OCI-LY3 (cell line): ENCODE results near the gene FUT7.

Experiments
- H2AFZ ChIP-seq: fragments of 200-600, 300-600 bp; shearing (Covaris generic); 2 replicates; pipeline ENCODE4 v1.6.0; 2014; ENCODE audit warnings: antibody characterized with exemption, low read depth, low read length
- H3K27ac ChIP-seq: fragments of 200-600, 300-600 bp; sonication (generic); 2 replicates; pipeline ENCODE4 v1.5.1; 2014; ENCODE audit warnings: mild to moderate bottlenecking, low read length, moderate library complexity, mixed read lengths
- H3K27me3 ChIP-seq: fragments of 200-600, 300-600 bp; sonication (generic); 2 replicates; pipeline ENCODE4 v1.6.1; 2014; ENCODE audit warnings: low read depth, low read length, mixed read lengths
- H3K36me3 ChIP-seq: fragments of 200-600, 300-600 bp; sonication (generic); replicated peaks from 2 replicates; pipeline ENCODE3; 2014; ENCODE audit warnings: low read depth, low read length, mixed read lengths
- H3K4me1 ChIP-seq: fragments of 300-600, 200-600 bp; sonication (generic); 2 replicates; pipeline ENCODE4 v1.6.1; 2014; ENCODE audit warnings: low read length, mixed read lengths
- H3K4me2 ChIP-seq: fragments of 200-600, 300-600 bp; sonication (generic); 2 replicates; pipeline ENCODE4 v1.6.1; 2014; ENCODE audit warnings: low read length, mixed read lengths
- H3K4me3 ChIP-seq: fragments of 300-600, 200-600 bp; sonication (generic); 2 replicates; pipeline ENCODE4 v1.5.1; 2014; ENCODE audit warnings: antibody characterized with exemption, mild to moderate bottlenecking, low read length, moderate library complexity
- H3K79me2 ChIP-seq: fragments of 300-600, 200-600 bp; shearing (Covaris generic); 2 replicates; pipeline ENCODE4 v1.6.1; 2014; ENCODE audit warnings: mild to moderate bottlenecking, low read length, mixed read lengths
- H3K9ac ChIP-seq: fragments of 300-600, 200-600 bp; shearing (Covaris generic); 2 replicates; pipeline ENCODE4 v1.6.0; 2014; ENCODE audit warnings: mild to moderate bottlenecking, low read length, moderate library complexity
- H3K9me3 ChIP-seq: fragments of 200-600, 300-600 bp; shearing (Covaris generic); 2 replicates; pipeline ENCODE4 v1.6.1; 2014; ENCODE audit warnings: low read length, mixed read lengths; ENCODE audit not compliant: insufficient read depth
- H4K20me1 ChIP-seq: fragments of 200-600, 300-600 bp; sonication (generic); 2 replicates; pipeline ENCODE4 v1.6.1; 2016; ENCODE audit warnings: low read length, mixed read lengths; ENCODE audit not compliant: insufficient read depth
- EZH2phosphoT487 ChIP-seq: fragments of 200-600 bp; shearing (Covaris generic); IDR thresholded peaks from 2 replicates; pipeline ENCODE4 v1.6.1; 2018; ENCODE audit warnings: antibody characterized with exemption, mixed run types, low read depth
- TF ChIP-seq, protein P1 (sequence below): fragments of 200-600, 300-600 bp; sonication (generic); IDR thresholded peaks from 2 replicates; pipeline ENCODE4 v1.5.1; 2014; ENCODE audit warnings: antibody characterized with exemption, low read length, low read depth

The FUT7 gene

DNA sequence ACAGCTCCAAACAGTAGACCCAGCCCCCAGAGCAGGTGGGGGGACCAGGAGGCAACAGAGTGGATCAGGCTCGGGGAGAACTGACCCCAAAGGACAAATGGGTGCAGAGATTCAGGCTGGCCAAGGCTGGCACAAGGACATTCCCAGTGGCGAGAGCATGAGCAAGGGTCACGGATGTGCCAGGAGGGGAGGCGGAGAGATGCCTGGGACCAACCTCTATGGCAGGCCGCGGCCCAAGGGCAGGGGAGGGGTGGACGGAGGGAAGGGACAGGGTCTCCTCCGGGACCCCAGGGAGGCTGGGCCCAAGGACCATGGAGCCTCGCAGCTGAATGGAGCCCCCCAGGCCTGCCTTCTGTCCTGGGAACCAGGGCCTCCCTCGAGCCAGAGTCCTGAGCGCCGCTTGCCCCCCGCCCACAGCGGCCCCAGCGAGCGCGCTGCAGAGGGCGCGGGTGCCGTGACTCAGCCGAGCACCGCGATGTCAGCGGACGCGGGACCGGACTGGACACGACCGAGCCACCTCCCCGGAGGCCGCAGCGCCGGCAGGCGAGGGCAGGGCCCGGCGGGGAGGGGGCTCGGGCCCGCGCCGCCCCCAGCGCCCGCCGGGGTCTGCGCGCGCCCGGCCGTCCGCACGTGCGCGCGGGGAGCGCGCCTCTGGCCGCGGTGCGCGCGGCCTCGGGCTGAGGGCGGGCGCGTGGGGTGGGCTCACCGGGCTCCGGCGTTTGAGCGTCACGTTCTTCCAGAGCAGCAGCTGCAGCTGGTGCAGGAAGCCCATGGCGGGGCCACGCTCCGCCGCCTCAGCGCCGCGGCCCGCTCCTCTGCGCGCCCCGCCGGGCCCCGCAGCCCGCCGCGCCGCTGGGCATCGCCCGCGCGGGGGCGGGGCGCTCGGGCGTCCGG lies 4.3 kb downstream of the FUT7 start, which contains the start of gene ABCA2:
Gene ABCA2 (minus strand): TSS at position 869 of the 894 bp plus-strand sequence. CDS start 97 bp downstream, at position 772.
- peak within 1 kb of the TSS; percentile 64 for H3K9ac ChIP-seq
- no peak within 1 kb of the TSS for H3K27ac ChIP-seq
- H3K4me2 ChIP-seq: peak within 1 kb of the TSS; percentile 97
- no peaks in the 10 kb centered on the region for H4K20me1 ChIP-seq
- peaks cover 30% of the 10 kb centered on the region for H3K4me1 ChIP-seq
- H3K4me3 ChIP-seq: peak within 1 kb of the TSS; percentile 88
- H3K79me2 ChIP-seq: no peaks in the 10 kb centered on the region
- H3K9me3 ChIP-seq: no peaks in the 10 kb centered on the region
- H3K27me3 ChIP-seq: peaks cover 6% of the 10 kb centered on the region
- TF ChIP-seq, protein P1, sequence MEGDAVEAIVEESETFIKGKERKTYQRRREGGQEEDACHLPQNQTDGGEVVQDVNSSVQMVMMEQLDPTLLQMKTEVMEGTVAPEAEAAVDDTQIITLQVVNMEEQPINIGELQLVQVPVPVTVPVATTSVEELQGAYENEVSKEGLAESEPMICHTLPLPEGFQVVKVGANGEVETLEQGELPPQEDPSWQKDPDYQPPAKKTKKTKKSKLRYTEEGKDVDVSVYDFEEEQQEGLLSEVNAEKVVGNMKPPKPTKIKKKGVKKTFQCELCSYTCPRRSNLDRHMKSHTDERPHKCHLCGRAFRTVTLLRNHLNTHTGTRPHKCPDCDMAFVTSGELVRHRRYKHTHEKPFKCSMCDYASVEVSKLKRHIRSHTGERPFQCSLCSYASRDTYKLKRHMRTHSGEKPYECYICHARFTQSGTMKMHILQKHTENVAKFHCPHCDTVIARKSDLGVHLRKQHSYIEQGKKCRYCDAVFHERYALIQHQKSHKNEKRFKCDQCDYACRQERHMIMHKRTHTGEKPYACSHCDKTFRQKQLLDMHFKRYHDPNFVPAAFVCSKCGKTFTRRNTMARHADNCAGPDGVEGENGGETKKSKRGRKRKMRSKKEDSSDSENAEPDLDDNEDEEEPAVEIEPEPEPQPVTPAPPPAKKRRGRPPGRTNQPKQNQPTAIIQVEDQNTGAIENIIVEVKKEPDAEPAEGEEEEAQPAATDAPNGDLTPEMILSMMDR: no peak
- no peak for TF ChIP-seq EZH2phosphoT487
- no peaks in the 10 kb centered on the region for H3K36me3 ChIP-seq
- H2AFZ ChIP-seq: peak within 1 kb of the TSS; percentile 62; the same call in 1 of the 2 replicates

- H3K27ac ChIP-seq: no peak overlapping the region
- no peaks in the 10 kb centered on the region for H3K79me2 ChIP-seq
- no peaks in the 10 kb centered on the region for H3K9me3 ChIP-seq
- no peak overlapping the region for H3K9ac ChIP-seq
- no peak overlapping the region for H3K4me2 ChIP-seq
- peaks cover 6% of the 10 kb centered on the region for H3K27me3 ChIP-seq
- TF ChIP-seq EZH2phosphoT487: no peak
- TF ChIP-seq, protein P1: no peak
- peaks cover 22% of the 10 kb centered on the region for H3K4me1 ChIP-seq
- no peaks in the 10 kb centered on the region for H3K36me3 ChIP-seq
- no peak overlapping the region for H3K4me3 ChIP-seq
- H4K20me1 ChIP-seq: no peaks in the 10 kb centered on the region
- no peak overlapping the region for H2AFZ ChIP-seq
These were observed 5.1 kb downstream of the FUT7 start for GRCh38 chr9:137026828-137027227.

DNA sequence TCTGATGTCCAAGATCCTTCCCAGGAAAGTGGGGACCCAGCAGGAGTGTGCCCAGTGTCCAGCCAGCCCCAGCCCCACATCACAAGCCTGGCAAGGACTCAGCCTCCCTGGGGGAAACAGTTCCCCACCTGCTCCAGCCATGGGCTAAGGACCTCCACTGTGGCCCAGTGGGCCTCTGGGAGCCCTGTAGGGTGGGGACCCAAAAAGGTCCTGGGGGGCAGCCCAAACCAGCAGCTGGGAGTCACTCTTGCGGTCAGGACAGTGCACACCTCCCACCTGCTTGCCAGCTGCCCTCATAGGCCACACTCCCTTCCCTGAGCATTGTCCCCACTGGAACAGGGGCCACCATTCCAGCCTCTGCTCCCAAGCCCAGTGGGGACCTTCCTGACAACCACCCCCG lies 5.5 kb downstream of the FUT7 start:
- no peaks in the 10 kb centered on the region for H3K36me3 ChIP-seq
- H3K4me2 ChIP-seq: no peak overlapping the region
- H3K4me3 ChIP-seq: no peak overlapping the region
- H3K79me2 ChIP-seq: no peaks in the 10 kb centered on the region
- H3K9ac ChIP-seq: no peak overlapping the region
- no peak for TF ChIP-seq EZH2phosphoT487
- TF ChIP-seq, protein P1: no peak
- H3K27ac ChIP-seq: no peak overlapping the region
- H3K27me3 ChIP-seq: peaks cover 6% of the 10 kb centered on the region
- no peak overlapping the region for H2AFZ ChIP-seq
- peaks cover 20% of the 10 kb centered on the region for H3K4me1 ChIP-seq
- no peaks in the 10 kb centered on the region for H3K9me3 ChIP-seq
- H4K20me1 ChIP-seq: no peaks in the 10 kb centered on the region

DNA sequence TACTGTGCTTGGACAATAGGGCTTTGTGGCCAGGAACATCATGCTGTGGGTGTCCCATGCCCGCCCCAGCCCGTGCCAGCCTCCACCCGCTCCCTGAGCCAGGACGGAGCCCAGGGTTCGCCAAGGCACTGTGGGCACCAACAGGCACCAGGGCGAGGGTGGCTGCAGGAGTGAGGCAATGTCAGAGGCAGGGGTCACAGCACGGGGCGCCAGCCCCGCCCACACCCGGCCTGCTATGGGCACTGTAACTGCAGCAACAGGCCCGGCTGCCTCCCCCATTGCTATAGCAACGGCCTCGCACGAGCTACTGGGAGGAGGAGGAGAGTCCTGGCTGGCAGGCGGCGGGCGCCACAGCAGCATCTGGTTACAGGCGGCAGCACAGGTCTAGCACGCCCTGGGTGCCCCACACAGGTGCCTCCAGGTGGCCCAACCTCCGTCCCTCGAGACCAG lies 6.3 kb downstream of the FUT7 start:
- TF ChIP-seq, protein P1: no peak
- TF ChIP-seq EZH2phosphoT487: no peak
- Histone ChIP-seq H3K27ac (no peak overlapping the region), H3K4me1 (peaks cover 20% of the 10 kb centered on the region), H3K27me3 (peaks cover 6% of the 10 kb centered on the region), H3K4me3 (no peak overlapping the region), H3K36me3 (no peaks in the 10 kb centered on the region), H3K9me3 (no peaks in the 10 kb centered on the region), H3K79me2 (no peaks in the 10 kb centered on the region), H3K9ac (no peak overlapping the region), H4K20me1 (no peaks in the 10 kb centered on the region), H3K4me2 (no peak overlapping the region), H2AFZ (no peak overlapping the region)
